ENCODE results near the gene CKAP4. TPM values are rescaled to one million over a fixed set of nuclear protein-coding genes. Genes with fewer than 3 reads are reported as not detected.

The CKAP4 gene
- total and polyA plus RNA-seq, 2 of the 13 experiments (the other 11 are each of a cell fraction or from before 2014, with no cell fraction given) = 39.2 to 70.2 TPM

DNA sequence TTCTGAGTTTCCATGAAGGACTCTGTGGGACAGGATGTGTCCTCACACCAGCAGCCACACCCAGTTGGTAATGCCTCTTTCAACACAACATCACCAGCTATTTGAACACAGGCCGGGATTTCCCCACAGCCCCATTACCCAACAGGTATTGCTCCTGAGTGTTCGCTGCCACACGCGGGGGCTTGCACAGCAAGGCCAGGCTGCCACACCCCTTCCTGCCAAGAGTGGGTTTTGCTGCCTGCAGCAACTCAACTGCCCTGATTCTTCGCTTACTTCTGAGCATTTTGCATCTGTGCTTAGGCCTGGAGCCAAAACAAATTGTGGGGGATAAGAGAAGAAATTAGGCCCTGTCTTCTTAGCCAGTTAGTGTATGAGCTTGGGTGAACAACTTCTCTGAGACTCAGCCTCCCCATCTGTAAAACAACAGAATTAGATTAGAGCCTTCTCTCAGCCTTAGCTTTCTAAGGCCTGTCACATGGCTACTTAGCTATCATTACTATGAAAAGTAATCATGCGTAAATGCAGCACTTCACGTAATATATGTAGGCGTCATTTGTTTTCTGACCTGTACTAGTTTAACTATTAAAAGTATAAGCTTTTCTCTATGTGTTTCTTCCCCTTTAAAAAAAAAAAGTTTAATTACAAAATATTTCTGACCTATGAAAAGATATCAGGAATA lies 20.0 kb downstream of the CKAP4 start (continued):
- TF ChIP-seq, protein P1, sequence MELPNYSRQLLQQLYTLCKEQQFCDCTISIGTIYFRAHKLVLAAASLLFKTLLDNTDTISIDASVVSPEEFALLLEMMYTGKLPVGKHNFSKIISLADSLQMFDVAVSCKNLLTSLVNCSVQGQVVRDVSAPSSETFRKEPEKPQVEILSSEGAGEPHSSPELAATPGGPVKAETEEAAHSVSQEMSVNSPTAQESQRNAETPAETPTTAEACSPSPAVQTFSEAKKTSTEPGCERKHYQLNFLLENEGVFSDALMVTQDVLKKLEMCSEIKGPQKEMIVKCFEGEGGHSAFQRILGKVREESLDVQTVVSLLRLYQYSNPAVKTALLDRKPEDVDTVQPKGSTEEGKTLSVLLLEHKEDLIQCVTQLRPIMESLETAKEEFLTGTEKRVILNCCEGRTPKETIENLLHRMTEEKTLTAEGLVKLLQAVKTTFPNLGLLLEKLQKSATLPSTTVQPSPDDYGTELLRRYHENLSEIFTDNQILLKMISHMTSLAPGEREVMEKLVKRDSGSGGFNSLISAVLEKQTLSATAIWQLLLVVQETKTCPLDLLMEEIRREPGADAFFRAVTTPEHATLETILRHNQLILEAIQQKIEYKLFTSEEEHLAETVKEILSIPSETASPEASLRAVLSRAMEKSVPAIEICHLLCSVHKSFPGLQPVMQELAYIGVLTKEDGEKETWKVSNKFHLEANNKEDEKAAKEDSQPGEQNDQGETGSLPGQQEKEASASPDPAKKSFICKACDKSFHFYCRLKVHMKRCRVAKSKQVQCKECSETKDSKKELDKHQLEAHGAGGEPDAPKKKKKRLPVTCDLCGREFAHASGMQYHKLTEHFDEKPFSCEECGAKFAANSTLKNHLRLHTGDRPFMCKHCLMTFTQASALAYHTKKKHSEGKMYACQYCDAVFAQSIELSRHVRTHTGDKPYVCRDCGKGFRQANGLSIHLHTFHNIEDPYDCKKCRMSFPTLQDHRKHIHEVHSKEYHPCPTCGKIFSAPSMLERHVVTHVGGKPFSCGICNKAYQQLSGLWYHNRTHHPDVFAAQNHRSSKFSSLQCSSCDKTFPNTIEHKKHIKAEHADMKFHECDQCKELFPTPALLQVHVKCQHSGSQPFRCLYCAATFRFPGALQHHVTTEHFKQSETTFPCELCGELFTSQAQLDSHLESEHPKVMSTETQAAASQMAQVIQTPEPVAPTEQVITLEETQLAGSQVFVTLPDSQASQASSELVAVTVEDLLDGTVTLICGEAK (IDR thresholded peaks at IDR 0.05) = no peak
- TF ChIP-seq, protein P1 (CRISPR knock-in tag; IDR thresholded peaks at IDR 0.05) = no peak
- TF ChIP-seq ZNF251 (CRISPR knock-in tag; IDR thresholded peaks at IDR 0.05) (no peak), PHF8 (CRISPR knock-in tag; IDR thresholded peaks at IDR 0.05) (no peak), CBX5 (CRISPR knock-in tag; IDR thresholded peaks at IDR 0.05; ENCODE audit: borderline replicate concordance) (0 out of 2 replicates have a peak, but pooled peaks have one; percentile 36), CEBPG (CRISPR knock-in tag; IDR thresholded peaks at IDR 0.05) (peak; percentile 41; the same call in 1 of the 2 replicates), TAF1 (CRISPR knock-in tag; IDR thresholded peaks at IDR 0.05) (no peak), ZNF746 (CRISPR knock-in tag; IDR thresholded peaks at IDR 0.05) (no peak), IRF2 (CRISPR knock-in tag; IDR thresholded peaks at IDR 0.05) (no peak), NBN (conservative IDR thresholded peaks at IDR 0.05) (no peak), RFX3 (CRISPR knock-in tag; IDR thresholded peaks at IDR 0.05) (no peak), CCAR2 (optimal IDR thresholded peaks at IDR 0.05; ENCODE audit: low read depth, low read length) (no peak), RARA (CRISPR knock-in tag; IDR thresholded peaks at IDR 0.05) (no peak), TBX2 (CRISPR knock-in tag; IDR thresholded peaks at IDR 0.05; ENCODE audit: borderline replicate concordance) (peak; percentile 57), ZNF180 (CRISPR knock-in tag; IDR thresholded peaks at IDR 0.05; ENCODE audit: borderline replicate concordance, low read depth) (no peak), SAP130 (CRISPR knock-in tag; IDR thresholded peaks at IDR 0.05; ENCODE audit: low read depth) (peak; percentile 29; the same call in 1 of the 2 replicates), MZF1 (CRISPR knock-in tag; IDR thresholded peaks at IDR 0.05; ENCODE audit: borderline replicate concordance) (no peak), ZFX (CRISPR knock-in tag; IDR thresholded peaks at IDR 0.05; ENCODE audit: low read depth) (0 out of 2 replicates have a peak, but pooled peaks have one; percentile 27), SALL1 (CRISPR knock-in tag; IDR thresholded peaks at IDR 0.05) (peak; percentile 70; the same call in 1 of the 2 replicates), FOXA1 (IDR thresholded peaks at IDR 0.05) (no peak), FOXA1 (CRISPR knock-in tag; IDR thresholded peaks at IDR 0.05) (no peak; the same call in 1 of the 2 replicates)
- TF ChIP-seq, protein P2, sequence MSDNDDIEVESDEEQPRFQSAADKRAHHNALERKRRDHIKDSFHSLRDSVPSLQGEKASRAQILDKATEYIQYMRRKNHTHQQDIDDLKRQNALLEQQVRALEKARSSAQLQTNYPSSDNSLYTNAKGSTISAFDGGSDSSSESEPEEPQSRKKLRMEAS (IDR thresholded peaks at IDR 0.05) = 0 out of 2 replicates have a peak, but pooled peaks have one; percentile 17
- TF ChIP-seq, protein P3, sequence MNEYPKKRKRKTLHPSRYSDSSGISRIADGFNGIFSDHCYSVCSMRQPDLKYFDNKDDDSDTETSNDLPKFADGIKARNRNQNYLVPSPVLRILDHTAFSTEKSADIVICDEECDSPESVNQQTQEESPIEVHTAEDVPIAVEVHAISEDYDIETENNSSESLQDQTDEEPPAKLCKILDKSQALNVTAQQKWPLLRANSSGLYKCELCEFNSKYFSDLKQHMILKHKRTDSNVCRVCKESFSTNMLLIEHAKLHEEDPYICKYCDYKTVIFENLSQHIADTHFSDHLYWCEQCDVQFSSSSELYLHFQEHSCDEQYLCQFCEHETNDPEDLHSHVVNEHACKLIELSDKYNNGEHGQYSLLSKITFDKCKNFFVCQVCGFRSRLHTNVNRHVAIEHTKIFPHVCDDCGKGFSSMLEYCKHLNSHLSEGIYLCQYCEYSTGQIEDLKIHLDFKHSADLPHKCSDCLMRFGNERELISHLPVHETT (CRISPR knock-in tag; conservative IDR thresholded peaks at IDR 0.05) = no peak

All from HepG2 (cell line).